ENCODE data around the gene NTF4.

Gene NTF4

GRCh38 chr19:49011194-49011593 lies 53.4 kb downstream of the NTF4 start:
- H3K4me1 Mint-ChIP-seq: no peaks in the 10 kb centered on the region
- H3K9me3 Mint-ChIP-seq: no peaks in the 10 kb centered on the region

More at GRCh38 chr19:49011194-49011593, 53.4 kb downstream of the NTF4 start:
- no peak overlapping the region for H3K27ac Mint-ChIP-seq
- H3K27me3 Mint-ChIP-seq (ENCODE audit: low read depth): no peaks in the 10 kb centered on the region
- no peak overlapping the region for H3K4me3 Mint-ChIP-seq
- TF ChIP-seq CTCF (IDR thresholded peaks at IDR 0.05; ENCODE audit: unreplicated experiment in 3 of 3): no peak
- peaks cover 26% of the 10 kb centered on the region for H3K36me3 Mint-ChIP-seq (ENCODE audit: low read depth)

Measured in nephron (organoid).